Astrocyte of the cerebellum (primary cell): ENCODE measurements around the gene CUBN.

Experiments used
- DNase-seq: peaks from one replicate; pipeline ENCODE4 v3.0.0-alpha.2; 2011; ENCODE audit warnings: low read depth
- H3K4me3 ChIP-seq: 2 replicates; pipeline ENCODE4 v1.5.1; 2011; ENCODE audit warnings: mild to moderate bottlenecking, low read depth, low read length, moderate library complexity
- CTCF ChIP-seq: IDR thresholded peaks from 2 replicates; pipeline ENCODE4 v1.5.1; 2012; ENCODE audit warnings: low read length, low read depth, moderate library complexity, mild to moderate bottlenecking; ENCODE audit errors: missing control alignments
- in situ Hi-C: cut with HindIII; loops from 2 replicates; pipeline ENCODE4 v1.10.0; 2017; ENCODE audit warnings: low sequenced_read_pairs

Gene CUBN

GRCh38 chr10:16950656-16951601 lies 178.7 kb downstream of the CUBN start:
- no peak for TF ChIP-seq CTCF
- H3K4me3 ChIP-seq, result no peak overlapping the region
- peak; percentile 49 for DNase-seq
- in situ Hi-C loops, result no loop called here

- in situ Hi-C loops, result no loop called here
- TF ChIP-seq CTCF, result no peak
- no peak overlapping the region for H3K4me3 ChIP-seq
- no peak for DNase-seq
Measured at GRCh38 chr10:16949816-16950215, 179.8 kb downstream of the CUBN start.

GRCh38 chr10:16948361-16948760 lies 181.2 kb downstream of the CUBN start:
- in situ Hi-C loops, result no loop called here
- no peak for TF ChIP-seq CTCF
- DNase-seq, result no peak
- no peak overlapping the region for H3K4me3 ChIP-seq

GRCh38 chr10:16947069-16947468 lies 182.5 kb downstream of the CUBN start:
- no peak for TF ChIP-seq CTCF
- H3K4me3 ChIP-seq, result no peak overlapping the region
- no peak for DNase-seq
- in situ Hi-C loops, result no loop called here

GRCh38 chr10:16945593-16945992 lies 184.0 kb downstream of the CUBN start:
- no peak for DNase-seq
- H3K4me3 ChIP-seq, result no peak overlapping the region
- in situ Hi-C loops, result no loop called here
- TF ChIP-seq CTCF, result no peak

- in situ Hi-C loops, result no loop called here
- TF ChIP-seq CTCF, result no peak
- no peak overlapping the region for H3K4me3 ChIP-seq
- no peak for DNase-seq
Measured at GRCh38 chr10:16944986-16945385, 184.6 kb downstream of the CUBN start.
